Measurements from ENCODE around the gene GAD1.

Gene GAD1

DNA sequence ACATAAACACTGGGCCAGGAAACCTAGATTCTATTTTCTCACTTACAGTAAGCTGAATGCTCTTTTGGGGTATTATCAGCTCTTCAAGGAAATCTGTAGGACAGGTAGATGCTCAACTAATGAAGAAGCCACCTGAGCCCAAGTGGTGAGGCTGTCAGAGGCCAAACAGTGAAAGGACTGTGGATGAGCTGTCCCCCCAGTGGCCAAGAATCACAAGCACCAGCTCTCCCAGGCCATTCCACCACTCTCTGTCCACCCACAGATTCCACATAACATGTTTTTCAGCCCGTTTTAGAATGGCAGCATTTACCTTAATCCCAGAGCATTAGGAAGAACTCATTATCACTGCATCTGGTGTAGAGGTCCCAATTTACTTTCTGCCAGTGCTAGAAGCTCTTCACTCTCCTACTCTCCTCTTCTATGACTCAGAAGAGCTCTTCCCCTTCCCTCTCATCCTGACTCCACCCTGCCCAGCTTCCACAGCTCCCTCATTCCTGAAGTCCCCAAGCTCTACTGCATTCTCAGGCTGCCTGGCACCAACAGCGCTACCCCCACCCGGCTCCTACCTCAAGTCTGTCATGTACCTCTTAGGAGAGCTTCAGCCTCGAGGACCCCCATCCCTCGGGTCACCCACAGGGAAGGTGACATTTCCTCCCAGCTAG is 68.6 kb downstream of the GAD1 start:
- Histone ChIP-seq H3K27ac (no peak overlapping the region), H3K4me3 (no peak overlapping the region)

DNA sequence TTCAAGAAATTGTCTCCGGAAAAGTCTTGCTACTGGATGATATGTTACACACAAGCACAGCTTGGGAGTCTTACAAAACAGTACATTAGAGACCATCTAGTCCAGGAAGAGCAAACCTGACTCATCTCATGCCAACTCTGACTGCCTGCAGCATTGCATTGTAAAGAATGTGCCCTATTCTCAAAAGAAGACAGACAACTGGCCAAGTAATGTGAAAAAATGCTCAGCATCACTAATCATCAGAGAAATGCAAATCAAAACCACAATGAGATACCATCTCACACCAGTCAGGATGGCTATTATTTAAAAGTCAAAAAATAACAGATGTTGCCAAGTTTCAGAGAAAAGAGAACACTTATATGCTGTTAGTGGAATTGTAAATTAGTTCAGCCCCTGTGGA is 69.7 kb downstream of the GAD1 start:
- no peak overlapping the region for H3K27ac ChIP-seq
- H3K4me3 ChIP-seq, result no peak overlapping the region

DNA sequence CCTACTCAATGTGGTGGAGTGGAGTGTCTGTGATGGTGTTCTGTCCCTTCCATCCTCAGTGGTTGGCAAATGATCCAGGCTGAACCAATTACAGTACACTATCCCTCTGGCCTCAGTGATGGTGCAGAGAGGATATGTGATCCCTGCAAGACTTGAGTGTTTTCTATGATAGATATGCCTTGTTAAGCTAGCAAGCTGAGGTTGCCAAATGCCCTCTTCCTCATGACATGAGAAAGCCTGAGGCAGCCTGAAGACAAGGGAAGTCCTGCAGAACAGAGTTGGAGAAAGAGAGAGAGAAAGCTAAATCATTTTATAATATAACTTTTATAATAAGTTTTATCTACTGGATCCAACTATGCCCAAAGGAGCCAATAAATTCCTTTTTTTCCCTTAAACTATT is 70.8 kb downstream of the GAD1 start:
- H3K4me3 ChIP-seq, result no peak overlapping the region
- no peak overlapping the region for H3K27ac ChIP-seq

DNA sequence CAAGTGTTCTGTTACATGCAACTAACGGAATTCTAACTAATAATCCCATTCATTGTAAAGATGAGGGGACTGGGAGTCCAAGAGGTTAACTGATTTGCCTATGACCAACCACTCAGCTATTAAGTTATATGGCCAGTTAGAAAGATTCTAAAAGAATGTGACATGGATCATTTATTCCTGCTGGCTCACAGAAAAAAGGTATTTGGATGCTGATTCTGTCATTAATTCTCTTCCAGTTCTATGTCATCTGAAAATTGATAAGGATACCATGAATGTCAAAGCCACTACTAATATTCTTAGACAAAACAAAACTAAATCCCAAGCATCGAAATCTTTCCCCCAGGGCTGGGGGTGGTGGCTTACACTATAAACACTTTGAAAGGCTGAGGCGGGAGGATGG is 71.2 kb downstream of the GAD1 start:
- Histone ChIP-seq H3K27ac (no peak overlapping the region), H3K4me3 (no peak overlapping the region)

DNA sequence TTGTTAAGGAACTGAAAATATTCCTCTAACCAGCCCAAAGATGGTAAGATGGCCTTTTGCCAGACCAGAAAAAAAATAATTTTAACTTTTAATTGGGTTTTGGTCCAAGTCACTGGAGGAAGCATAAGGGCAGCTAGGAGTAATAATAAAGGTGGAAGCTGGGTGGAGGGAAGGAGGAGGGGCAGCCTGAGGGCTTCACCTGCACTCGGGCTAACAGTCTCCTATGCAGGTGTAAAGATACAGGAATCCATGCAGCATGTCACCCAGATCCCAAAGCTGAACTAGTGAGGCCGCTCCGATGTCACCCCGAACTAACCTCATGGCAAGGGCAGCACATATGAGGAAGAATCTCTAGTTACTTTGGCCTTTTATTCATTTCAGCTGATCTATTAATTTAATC is 75.2 kb downstream of the GAD1 start:
- Histone ChIP-seq H3K4me3 (no peak overlapping the region), H3K27ac (no peak overlapping the region)

DNA sequence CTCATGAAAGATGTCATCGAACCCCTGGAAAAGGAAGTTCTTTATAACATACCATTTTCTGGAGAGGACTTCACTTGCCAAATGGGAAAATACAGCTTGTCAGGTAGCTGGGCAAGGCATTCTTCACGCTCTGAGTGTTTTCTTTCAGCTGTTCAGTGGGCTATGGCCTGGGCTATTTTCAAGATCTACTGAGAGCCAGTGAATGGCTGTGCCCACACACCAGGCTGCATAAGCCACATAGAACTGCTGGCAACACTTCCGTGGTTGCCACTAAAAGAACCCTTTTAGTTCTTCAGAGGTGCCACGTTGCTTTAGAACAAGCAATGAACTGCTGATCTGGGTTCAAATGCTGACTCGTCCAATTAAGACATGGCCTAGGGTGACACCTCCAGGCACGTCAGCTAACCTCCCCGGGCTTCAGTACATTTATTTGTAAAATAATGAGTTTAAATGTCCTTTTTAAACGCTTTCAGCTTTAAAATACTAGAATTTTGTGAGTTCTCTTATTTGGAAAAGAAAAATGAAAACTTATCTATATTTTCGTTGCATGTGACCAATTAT is 75.8 kb downstream of the GAD1 start:
- Histone ChIP-seq H3K4me3 (no peak overlapping the region), H3K27ac (no peak overlapping the region)

DNA sequence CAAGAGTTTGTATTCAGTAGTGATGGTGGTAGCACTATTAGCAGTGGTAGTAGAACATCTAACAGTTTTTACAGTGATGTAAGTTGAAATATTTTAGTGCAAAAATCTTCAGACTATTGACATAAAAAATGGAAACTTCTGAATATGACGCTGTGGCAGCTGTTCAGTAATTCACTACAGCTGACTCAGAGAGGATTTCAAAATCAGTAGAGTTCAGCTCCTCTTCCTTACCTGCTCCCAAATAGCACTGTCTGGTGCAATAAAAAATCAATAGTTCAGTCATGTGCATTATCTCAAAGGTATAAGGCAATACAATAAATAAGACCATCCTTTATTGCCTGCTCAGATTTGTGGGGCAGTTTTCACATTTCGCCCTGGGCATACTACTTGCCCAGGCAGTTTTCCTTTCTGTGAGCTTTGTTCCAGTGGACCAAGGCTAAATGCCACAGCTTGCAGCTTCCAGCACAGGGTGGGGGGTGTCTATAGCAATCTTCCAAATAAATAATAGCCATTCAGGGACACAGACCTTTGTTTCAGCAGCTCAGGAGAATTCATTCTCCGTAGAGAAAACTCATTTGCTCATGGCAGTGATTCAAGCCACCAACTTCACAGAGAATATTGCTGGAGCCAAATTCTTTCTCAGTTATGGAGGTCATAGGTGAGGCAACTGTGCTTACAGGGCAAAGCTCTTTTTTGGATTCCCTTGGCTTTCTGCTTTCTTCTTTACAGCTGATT is 78.5 kb downstream of the GAD1 start:
- no peak overlapping the region for H3K27ac ChIP-seq

DNA sequence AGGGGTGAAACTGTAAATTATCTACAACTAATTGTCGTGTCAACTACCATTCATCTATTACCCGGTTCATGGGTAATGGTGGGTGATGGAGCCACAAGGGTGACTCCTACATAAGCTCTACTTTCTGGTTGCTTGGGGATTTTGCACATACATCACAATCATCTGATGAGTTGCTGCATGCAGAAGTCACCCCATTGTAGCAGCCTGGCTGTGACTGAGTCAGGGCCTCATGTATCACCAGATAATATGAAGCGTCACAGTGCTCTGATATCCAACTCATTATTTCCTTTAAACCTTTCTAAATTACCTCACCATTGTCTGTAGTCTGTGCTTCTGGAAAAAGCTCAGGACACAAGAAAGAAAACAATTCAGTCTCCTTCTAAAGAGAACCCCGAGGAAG is 79.9 kb downstream of the GAD1 start:
- H3K4me3 ChIP-seq, result no peak overlapping the region
- no peak overlapping the region for H3K27ac ChIP-seq

More for the DNA sequence above, 78.5 kb downstream of the GAD1 start:
- H3K4me3 ChIP-seq, result no peak overlapping the region

DNA sequence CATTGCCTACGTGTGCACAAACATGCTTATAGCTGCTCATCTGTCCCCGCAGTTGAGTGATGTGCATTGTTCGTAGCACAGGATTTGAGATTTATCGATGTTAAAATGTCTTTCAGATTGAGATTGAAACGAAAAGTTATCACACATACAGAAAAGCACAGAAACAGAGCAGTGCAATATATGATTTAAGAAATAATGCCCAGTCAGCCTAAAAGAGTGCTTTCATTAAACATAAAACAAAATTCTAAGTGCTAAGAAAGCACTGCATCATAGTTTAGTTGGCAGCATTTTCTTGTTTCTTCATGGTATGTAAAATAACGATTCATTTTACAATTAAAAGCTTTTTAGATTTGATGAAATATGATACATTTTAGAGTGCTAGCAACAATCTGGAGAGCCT is 80.4 kb downstream of the GAD1 start:
- no peak overlapping the region for H3K4me3 ChIP-seq
- H3K27ac ChIP-seq, result no peak overlapping the region

DNA sequence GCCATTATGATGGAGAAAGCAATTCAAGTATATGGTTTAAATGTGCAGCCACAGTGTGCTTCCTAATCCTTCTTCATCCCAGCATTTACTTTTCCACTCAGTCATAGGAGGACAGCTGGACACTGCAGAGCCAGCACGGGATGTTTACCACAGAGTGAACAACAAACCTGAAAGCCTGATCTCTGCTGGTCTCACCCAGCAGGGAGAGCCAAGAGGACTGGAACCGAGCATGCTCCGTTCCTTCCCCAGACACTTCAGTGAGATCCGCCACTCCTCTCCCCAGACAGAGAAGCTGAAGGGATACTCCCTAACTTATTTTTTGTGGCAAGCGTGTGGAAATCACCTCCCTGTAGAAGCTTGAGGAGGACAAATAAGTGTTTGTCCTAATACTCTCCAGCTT is 89.2 kb downstream of the GAD1 start:
- Histone ChIP-seq H3K4me3 (no peak overlapping the region), H3K27ac (no peak overlapping the region)
